Activated naive CD8-positive, alpha-beta T cell treated with anti-CD3 and anti-CD28 coated beads for 36 hours (primary cell): ENCODE results near the gene HAUS5. TPM values are rescaled to one million over a fixed set of nuclear protein-coding genes. Genes with fewer than 3 reads are reported as not detected.
"Not testable (repeated sequence)": the region's sequence is repeated elsewhere in the genome, so short reads cannot be mapped to it uniquely, and the experiment has no call there.

Source experiments
- DNase-seq: peaks from one replicate; pipeline ENCODE4 v3.0.0; 2021
- H3K27ac Mint-ChIP-seq: one replicate; pipeline ENCODE4 v1.8.0; 2022; ENCODE audit warnings: mild to moderate bottlenecking, moderate library complexity, mixed read lengths
- H3K27me3 Mint-ChIP-seq: one replicate; pipeline ENCODE4 v1.8.0; 2022; ENCODE audit warnings: mild to moderate bottlenecking, mixed read lengths
- H3K36me3 Mint-ChIP-seq: one replicate; pipeline ENCODE4 v1.8.0; 2021; ENCODE audit warnings: mild to moderate bottlenecking, mixed read lengths
- H3K4me1 Mint-ChIP-seq: one replicate; pipeline ENCODE4 v1.8.0; 2021; ENCODE audit warnings: mixed read lengths
- H3K4me3 Mint-ChIP-seq: one replicate; pipeline ENCODE4 v1.8.0; 2022; ENCODE audit warnings: mild to moderate bottlenecking, moderate library complexity, mixed read lengths
- H3K9me3 Mint-ChIP-seq: one replicate; pipeline ENCODE4 v1.8.0; 2022; ENCODE audit warnings: mixed read lengths
- total RNA-seq, 2 experiments: library from RNA; stranded (reverse); gene quantifications; one replicate each; pipeline ENCODE4 v1.2.3, GENCODE V29; 2021

HAUS5 gene
- total RNA-seq, 2 experiments from 2014 or later = 37.9 to 44.6 TPM

DNA sequence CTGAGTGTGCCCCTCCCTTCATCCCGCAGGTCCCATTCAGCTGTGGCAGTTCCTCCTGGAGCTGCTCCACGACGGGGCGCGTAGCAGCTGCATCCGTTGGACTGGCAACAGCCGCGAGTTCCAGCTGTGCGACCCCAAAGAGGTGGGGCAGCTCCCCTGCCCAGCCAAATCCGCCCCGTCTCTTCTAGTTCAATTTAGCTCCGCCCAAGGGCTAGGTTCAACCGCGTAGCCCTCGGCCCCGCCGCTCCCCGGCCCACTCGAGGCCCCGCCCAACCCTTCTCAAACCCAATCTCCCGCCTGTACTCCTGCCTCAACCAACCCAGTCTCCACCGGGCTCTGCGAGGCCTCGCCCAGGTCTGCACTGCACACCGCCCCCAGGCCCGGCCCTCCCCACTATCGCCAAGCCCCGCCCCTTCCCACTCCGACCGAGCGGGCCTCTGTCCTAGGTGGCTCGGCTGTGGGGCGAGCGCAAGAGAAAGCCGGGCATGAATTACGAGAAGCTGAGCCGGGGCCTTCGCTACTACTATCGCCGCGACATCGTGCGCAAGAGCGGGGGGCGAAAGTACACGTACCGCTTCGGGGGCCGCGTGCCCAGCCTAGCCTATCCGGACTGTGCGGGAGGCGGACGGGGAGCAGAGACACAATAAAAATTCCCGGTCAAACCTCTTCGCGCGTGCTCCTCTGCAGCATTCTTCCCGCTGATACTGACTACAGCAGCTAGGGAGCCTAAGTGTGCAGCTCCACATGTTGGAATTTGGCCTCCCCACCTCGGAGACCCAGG is 31.9 kb downstream of the HAUS5 start:
- no peaks in the 10 kb centered on the region for H3K9me3 Mint-ChIP-seq
- no peaks in the 10 kb centered on the region for H3K27me3 Mint-ChIP-seq
- peak overlapping the region; percentile 77 for H3K4me3 Mint-ChIP-seq
- peaks cover 31% of the 10 kb centered on the region for H3K4me1 Mint-ChIP-seq
- H3K36me3 Mint-ChIP-seq = no peaks in the 10 kb centered on the region
- peak overlapping the region; percentile 84 for H3K27ac Mint-ChIP-seq
- peak; percentile 97 for DNase-seq

- no peaks in the 10 kb centered on the region for H3K36me3 Mint-ChIP-seq
- H3K4me1 Mint-ChIP-seq = peaks cover 34% of the 10 kb centered on the region
- H3K27me3 Mint-ChIP-seq = no peaks in the 10 kb centered on the region
- peak overlapping the region; percentile 84 for H3K27ac Mint-ChIP-seq
- peak overlapping the region; percentile 77 for H3K4me3 Mint-ChIP-seq
- peak; percentile 81 for DNase-seq
- no peaks in the 10 kb centered on the region for H3K9me3 Mint-ChIP-seq
Measured at GRCh38 chr19:35644987-35645679, 32.6 kb downstream of the HAUS5 start.

DNA sequence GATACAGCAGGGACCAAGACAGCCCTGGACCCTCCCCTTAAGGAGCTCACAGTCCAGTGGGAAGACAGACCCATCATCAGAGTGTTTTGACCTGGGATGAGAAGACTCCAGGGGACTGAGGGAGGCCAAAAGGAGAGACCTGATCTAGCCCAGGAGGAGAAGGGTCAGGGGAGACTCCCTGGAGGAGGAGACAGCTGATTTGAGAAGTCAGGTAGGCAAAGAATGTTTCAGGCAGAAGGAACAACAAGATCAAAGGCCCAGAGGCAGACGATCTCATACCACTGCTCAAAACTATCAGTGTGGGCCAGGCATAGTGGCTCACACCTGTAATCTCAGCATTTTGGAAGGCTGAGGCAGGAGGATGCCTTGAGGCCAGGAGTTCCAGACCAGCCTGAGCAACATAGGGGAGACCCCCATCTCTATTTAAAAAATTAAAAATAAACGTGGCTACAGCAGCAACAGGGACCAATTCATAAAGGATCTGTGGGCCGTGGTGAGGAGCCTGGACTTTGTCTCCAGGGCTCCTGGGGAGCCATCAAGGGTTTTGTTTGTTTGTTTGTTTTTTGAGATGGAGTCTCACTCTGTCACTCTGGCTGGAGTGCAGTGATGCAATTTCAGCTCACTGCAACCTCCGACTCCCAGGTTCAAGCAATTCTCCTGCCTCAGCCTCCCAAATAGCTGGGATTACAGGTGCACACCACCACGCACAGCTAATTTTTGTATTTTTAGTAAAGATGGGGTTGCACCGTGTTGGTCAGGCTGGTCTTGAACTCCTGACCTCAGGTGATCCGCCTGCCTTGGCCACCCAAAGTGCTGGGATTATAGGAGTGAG is 33.4 kb downstream of the HAUS5 start:
- no peak overlapping the region for H3K27ac Mint-ChIP-seq

GRCh38 chr19:35648017-35648961 is 35.8 kb downstream of the HAUS5 start, which contains the start of gene COX6B1:
Gene COX6B1 (plus strand): TSS chr19:35648323. CDS start chr19:35651244, 2,921 bp downstream.
- Mint-ChIP-seq H3K4me3 (peak within 1 kb of the TSS; percentile 92), H3K9me3 (no peaks in the 10 kb centered on the region), H3K4me1 (peaks cover 28% of the 10 kb centered on the region), H3K27me3 (no peaks in the 10 kb centered on the region), H3K36me3 (peaks cover 6% of the 10 kb centered on the region), H3K27ac (peak within 1 kb of the TSS; percentile 93)
- peak; percentile 92 for DNase-seq

More for the DNA sequence above, 33.4 kb downstream of the HAUS5 start:
- Mint-ChIP-seq H3K4me1 (peaks cover 41% of the 10 kb centered on the region), H3K27me3 (no peaks in the 10 kb centered on the region), H3K36me3 (peaks cover 2% of the 10 kb centered on the region), H3K9me3 (no peaks in the 10 kb centered on the region), H3K4me3 (no peak overlapping the region)
- DNase-seq = no peak

DNA sequence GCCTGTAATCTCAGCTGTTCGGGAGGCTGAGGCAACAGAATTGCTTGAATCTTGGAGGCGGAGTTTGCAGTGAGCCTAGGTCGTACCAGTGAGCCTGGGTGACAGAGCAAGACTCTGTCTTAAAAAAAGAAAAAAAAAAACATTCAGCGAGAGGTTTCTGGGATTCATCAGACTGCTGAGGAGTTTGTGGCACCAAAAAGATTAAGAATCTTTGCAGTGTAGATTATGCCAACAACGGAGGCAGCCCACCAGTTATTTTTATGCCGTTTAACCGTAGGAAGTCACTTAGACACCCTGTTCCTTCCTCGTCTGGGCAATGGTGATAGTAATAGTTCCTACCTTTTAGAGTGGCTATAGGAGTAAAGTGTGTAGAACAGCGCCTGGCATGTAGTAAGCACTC is 38.0 kb downstream of the HAUS5 start:
- Mint-ChIP-seq H3K36me3 (peaks cover 14% of the 10 kb centered on the region), H3K27me3 (no peaks in the 10 kb centered on the region), H3K4me1 (peaks cover 17% of the 10 kb centered on the region), H3K4me3 (no peak overlapping the region), H3K9me3 (no peaks in the 10 kb centered on the region), H3K27ac (peak overlapping the region; percentile 36)
- no peak for DNase-seq

GRCh38 chr19:35654828-35655227 is 42.3 kb downstream of the HAUS5 start:
- H3K27ac Mint-ChIP-seq, DNase-seq, H3K4me3 Mint-ChIP-seq, H3K27me3 Mint-ChIP-seq, H3K9me3 Mint-ChIP-seq: not testable (repeated sequence)
- peaks cover 14% of the 10 kb centered on the region for H3K4me1 Mint-ChIP-seq
- H3K36me3 Mint-ChIP-seq = peaks cover 23% of the 10 kb centered on the region

- Mint-ChIP-seq H3K27me3 (no peaks in the 10 kb centered on the region), H3K27ac (peak overlapping the region; percentile 62), H3K36me3 (peaks cover 26% of the 10 kb centered on the region), H3K4me3 (no peak overlapping the region), H3K9me3 (no peaks in the 10 kb centered on the region), H3K4me1 (peaks cover 7% of the 10 kb centered on the region)
- no peak for DNase-seq
Measured at GRCh38 chr19:35655600-35655999, 43.1 kb downstream of the HAUS5 start.

DNA sequence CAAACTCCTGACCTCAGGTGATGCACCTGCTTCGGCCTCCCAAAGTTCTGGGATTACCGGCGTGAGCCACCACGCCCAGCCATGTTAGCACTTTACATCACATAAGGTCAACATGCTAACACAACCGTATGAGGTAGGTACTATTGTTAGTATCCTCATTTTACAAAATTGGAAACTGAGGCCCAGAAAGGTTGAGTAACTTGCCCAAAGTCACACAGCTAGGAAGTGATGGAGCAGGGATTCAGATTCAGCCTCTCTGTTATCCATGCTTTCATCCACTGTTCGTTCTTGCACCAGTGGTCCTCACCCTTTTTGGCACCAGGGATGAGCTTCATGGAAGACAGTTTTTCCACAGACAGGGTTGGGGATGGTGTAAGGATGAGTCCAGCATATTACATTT is 44.2 kb downstream of the HAUS5 start:
- Mint-ChIP-seq H3K27ac (no peak overlapping the region), H3K4me1 (no peaks in the 10 kb centered on the region), H3K4me3 (no peak overlapping the region), H3K27me3 (no peaks in the 10 kb centered on the region), H3K36me3 (peaks cover 22% of the 10 kb centered on the region), H3K9me3 (no peaks in the 10 kb centered on the region)
- no peak for DNase-seq

GRCh38 chr19:35657904-35658700 is 45.6 kb downstream of the HAUS5 start:
- no peak overlapping the region for H3K27ac Mint-ChIP-seq
- H3K4me3 Mint-ChIP-seq = no peak overlapping the region
- DNase-seq = no peak
- H3K36me3 Mint-ChIP-seq = peaks cover 22% of the 10 kb centered on the region
- H3K27me3 Mint-ChIP-seq = no peaks in the 10 kb centered on the region
- no peaks in the 10 kb centered on the region for H3K4me1 Mint-ChIP-seq
- H3K9me3 Mint-ChIP-seq = no peaks in the 10 kb centered on the region

DNA sequence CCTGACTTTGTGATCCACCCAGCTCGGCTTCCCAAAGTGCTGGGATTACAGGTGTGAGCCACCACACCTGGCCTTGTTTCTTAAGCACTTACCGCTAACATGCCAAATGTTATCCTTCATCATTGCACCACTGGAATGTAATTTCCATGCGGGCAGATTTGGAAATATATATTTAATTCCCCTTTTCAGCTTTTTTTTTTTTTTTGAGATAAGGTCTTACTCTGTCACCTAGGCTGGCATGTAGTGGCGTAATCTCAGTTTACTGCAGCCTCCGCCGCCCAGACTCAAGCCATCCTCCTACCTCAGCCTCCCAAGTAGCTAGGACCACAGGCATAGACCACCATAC is 49.4 kb downstream of the HAUS5 start:
- no peak for DNase-seq
- Mint-ChIP-seq H3K27me3 (no peaks in the 10 kb centered on the region), H3K9me3 (no peaks in the 10 kb centered on the region), H3K4me1 (no peaks in the 10 kb centered on the region), H3K36me3 (peaks cover 12% of the 10 kb centered on the region), H3K27ac (no peak overlapping the region), H3K4me3 (no peak overlapping the region)

- peaks cover 8% of the 10 kb centered on the region for H3K36me3 Mint-ChIP-seq
- H3K27me3 Mint-ChIP-seq = no peaks in the 10 kb centered on the region
- H3K4me3 Mint-ChIP-seq = no peak overlapping the region
- H3K9me3 Mint-ChIP-seq = no peaks in the 10 kb centered on the region
- H3K27ac Mint-ChIP-seq = no peak overlapping the region
- no peaks in the 10 kb centered on the region for H3K4me1 Mint-ChIP-seq
- DNase-seq = no peak
Measured at GRCh38 chr19:35663981-35664380, 51.4 kb downstream of the HAUS5 start.

DNA sequence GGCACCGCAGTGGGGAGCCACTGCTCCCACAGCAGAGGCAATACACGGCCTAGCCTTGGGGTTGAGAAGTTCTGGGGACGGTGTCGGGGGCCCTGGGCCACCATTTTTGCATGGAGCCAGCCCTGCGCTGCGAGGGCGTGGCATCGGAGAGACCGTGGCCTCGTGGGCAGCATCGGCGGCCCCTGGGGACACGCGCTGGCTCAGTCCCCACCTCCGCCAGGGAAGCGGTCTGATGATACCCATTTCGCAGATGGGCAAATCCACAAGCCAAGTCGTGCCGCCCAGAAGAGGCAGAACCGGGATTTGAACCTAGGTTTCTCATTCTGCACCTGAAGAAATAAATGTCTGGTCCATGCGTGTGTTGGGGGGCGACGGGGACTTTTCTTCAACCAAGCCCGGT is 52.6 kb downstream of the HAUS5 start:
- no peak for DNase-seq
- no peaks in the 10 kb centered on the region for H3K9me3 Mint-ChIP-seq
- peaks cover 7% of the 10 kb centered on the region for H3K27me3 Mint-ChIP-seq
- no peaks in the 10 kb centered on the region for H3K4me1 Mint-ChIP-seq
- H3K36me3 Mint-ChIP-seq = peaks cover 2% of the 10 kb centered on the region
- H3K4me3 Mint-ChIP-seq = no peak overlapping the region
- H3K27ac Mint-ChIP-seq = no peak overlapping the region

GRCh38 chr19:35665604-35666003 is 53.1 kb downstream of the HAUS5 start:
- DNase-seq = no peak

More at GRCh38 chr19:35665604-35666003, 53.1 kb downstream of the HAUS5 start:
- Mint-ChIP-seq H3K9me3 (no peaks in the 10 kb centered on the region), H3K4me1 (no peaks in the 10 kb centered on the region), H3K27me3 (peaks cover 9% of the 10 kb centered on the region), H3K36me3 (peaks cover 2% of the 10 kb centered on the region), H3K27ac (no peak overlapping the region), H3K4me3 (no peak overlapping the region)
